ENCODE measurements around the gene LDLRAD4.
"Not testable (repeated sequence)": the region's sequence is repeated elsewhere in the genome, so short reads cannot be mapped to it uniquely, and the experiment has no call there.

The LDLRAD4 gene

DNA sequence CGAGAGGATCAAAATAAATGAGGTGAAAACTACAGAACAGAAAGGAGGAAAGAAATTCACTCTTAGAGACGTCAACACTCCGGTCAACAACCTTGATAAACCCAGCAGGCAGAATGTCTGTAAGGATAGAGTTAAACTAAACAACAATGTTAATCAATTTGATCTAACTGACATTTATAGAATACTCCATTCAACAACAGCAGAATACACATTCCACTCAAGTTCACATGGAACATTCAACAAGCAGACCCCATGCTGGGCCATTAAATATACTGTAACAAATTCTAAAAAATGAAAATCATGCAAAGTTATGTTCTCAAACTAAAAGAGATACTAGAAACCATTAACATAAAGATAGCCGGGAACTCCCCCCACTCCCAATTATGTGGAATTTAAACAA is 466.0 kb downstream of the LDLRAD4 start:
- DNase-seq (ENCODE audit: low read depth in 4 of 4, low spot score in 1 of 4) = no peak

DNA sequence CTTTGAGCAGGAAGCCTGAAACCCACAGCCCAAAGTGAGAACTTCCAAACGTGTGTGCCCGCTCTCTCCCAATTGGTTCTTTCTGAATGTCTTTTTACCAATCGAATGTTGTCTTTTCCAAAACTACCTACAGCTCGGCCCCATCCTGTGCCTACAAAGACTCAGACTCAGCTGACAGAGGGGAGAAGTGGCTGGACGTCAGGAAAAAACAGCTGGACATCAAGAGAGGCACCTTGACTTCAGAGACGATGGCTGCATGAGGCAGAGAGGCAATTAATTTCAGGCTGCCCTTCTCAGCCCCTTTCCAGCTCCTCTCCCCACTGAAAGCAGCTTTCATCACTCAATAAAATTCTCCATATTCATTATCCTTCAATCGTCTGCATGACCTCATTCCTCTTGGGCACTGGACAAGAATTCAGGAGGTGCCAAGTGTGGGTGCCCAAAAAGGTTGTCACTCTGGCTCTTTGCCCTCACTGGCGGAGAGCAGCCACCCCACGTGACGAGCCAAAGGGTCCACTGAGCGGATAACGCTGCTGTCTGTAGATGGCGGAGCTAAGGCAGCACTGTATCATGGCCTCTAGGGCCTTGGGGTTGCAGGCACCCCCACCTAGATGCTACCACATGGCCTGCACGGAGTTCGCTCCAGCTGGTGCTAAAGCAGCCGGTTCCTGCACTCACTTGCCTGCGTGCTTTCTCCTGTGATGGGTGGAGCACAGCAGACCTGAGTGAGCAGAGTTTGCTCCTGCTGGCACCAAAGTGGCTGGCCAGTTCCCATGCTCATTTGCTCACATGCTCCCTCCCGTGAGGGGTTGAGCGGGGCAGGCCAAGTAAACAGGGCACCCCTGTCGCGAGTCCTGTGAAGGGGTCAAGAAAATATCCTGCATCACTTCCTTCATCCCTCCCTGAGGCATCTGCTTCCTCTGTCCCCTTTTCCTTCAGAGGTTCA is 469.9 kb downstream of the LDLRAD4 start:
- DNase-seq (ENCODE audit: low read depth in 4 of 4, low spot score in 1 of 4) = no peak

DNA sequence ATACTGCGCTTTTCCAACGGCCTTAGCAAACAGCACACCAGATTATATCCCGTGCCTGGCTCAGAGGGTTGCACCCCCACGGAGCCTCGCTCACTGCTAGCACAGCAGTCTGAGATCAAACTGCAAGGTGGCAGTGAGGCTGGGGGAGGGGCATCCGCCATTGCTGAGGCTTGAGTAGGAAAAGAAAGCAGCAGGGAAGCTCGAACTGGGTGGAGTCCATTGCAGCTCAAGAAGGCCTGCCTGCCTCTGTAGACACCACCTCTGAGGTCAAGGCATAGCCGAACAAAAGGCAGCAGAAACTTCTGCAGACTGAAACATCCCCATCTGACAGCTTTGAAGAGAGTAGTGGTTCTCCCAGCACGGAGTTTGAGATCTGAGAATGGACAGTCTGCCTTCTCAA is 471.5 kb downstream of the LDLRAD4 start:
- DNase-seq (ENCODE audit: low read depth in 4 of 4, low spot score in 1 of 4) = not testable (repeated sequence)

DNA sequence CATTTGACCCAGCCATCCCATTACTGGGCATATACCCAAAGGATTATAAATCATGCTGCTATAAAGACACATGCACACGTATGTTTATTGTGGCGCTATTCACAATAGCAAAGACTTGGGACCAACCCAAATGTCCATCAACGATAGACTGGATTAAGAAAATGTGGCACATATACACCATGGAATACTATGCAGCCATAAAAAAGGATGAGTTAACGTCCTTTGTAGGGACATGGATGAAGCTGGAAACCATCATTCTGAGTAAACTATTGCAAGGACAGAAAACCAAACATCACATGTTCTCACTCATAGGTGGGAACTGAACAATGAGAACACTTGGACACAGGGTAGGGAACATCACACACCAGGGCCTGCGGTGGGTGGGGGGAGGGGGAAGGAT is 476.8 kb downstream of the LDLRAD4 start:
- not testable (repeated sequence) for DNase-seq (ENCODE audit: low read depth in 4 of 4, low spot score in 1 of 4)

DNA sequence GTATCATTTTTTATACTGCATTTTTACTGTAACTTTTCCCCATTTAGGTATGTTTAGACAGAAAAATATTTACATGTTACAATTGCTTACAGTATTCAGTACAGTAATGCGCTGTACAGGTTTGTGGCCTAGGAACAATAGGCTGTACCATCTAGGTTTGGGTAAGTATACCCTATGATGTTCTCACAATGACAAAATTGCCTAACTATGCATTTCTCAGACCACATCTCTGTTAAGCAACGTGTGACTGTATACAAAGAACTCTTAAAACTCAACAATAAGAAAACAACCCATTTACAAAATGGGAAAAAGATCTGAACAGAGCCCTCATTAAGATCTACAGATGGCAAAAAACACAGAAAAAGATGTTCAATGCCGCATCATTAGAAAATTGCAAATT is 478.4 kb downstream of the LDLRAD4 start:
- DNase-seq (ENCODE audit: low read depth in 4 of 4, low spot score in 1 of 4) = no peak

DNA sequence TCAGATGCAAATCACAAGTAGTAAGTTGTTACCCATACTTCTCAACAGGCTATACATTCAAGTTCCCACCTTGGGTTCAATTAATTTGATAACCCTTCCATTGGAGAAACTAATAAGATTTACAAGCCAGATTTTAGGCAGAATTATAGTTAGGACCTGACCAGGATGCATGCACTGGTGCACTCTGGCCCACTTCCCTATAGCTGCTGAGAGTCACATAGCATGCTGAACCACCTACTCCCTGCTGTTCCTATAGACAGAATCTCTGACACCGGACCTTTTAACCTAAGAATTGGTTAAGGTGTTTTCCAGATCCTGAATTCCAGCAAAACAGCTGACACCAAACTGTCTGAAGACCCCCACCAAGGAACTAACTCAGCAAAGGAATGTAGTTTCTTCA is 481.6 kb downstream of the LDLRAD4 start:
- no peak for DNase-seq (ENCODE audit: low read depth in 4 of 4, low spot score in 1 of 4)

All from stimulated activated CD4-positive, alpha-beta T cell treated with anti-CD3 and anti-CD28 coated beads, Interleukin-1b, Interleukin-23, amount 100 ng/mL, for 24 hours (primary cell).